ENCODE results near the gene SLC8B1. TPM values are rescaled to one million over a fixed set of nuclear protein-coding genes. Genes with fewer than 3 reads are reported as not detected.

The SLC8B1 gene
- total and polyA plus RNA-seq, 8 donors: 10.5 to 40.1 (median 12.9) TPM

GRCh38 chr12:113271466-113271852 lies 63.5 kb downstream of the SLC8B1 start:
- no peak overlapping the region for H3K4me3 ChIP-seq
- TF ChIP-seq CTCF (IDR thresholded peaks at IDR 0.05): no peak
- peaks cover 16 to 25% of the 10 kb centered on the region in 2 donors for H3K4me1 ChIP-seq
- no peaks in the 10 kb centered on the region for H3K27me3 ChIP-seq
- intact Hi-C loops (cut with DNase I): no loop called here
- no peaks in the 10 kb centered on the region for H3K9me3 ChIP-seq
- H3K36me3 ChIP-seq: peaks cover 0 to 85% of the 10 kb centered on the region in 2 donors
- DNase-seq (no peak), ATAC-seq (peak; percentile 16)
- peak overlapping the region; percentile 57 to 70 for H3K27ac ChIP-seq

DNA sequence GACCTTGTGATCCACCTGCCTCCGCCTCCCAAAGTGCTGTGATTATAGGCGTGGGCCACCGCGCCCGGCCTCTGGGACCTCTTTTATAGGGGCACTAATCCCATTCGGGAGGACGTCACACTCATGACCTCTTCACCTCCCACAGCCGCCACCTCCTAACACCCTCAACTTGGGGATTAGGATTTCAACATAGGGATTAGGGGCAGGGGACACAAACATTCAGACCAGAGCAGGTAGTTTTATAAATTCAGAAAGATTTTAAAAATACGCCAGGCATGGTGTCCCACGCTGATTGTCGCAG lies 64.2 kb downstream of the SLC8B1 start:
- Histone ChIP-seq H3K4me3 (no peak overlapping the region), H3K27me3 (no peaks in the 10 kb centered on the region), H3K36me3 (peaks cover 0 to 89% of the 10 kb centered on the region in 2 donors), H3K4me1 (peaks cover 16 to 25% of the 10 kb centered on the region in 2 donors), H3K27ac (no peak overlapping the region), H3K9me3 (no peaks in the 10 kb centered on the region)
- no peak for DNase-seq
- no peak for ATAC-seq
- intact Hi-C loops (cut with DNase I): no loop called here
- no peak for TF ChIP-seq CTCF (IDR thresholded peaks at IDR 0.05)

- no peaks in the 10 kb centered on the region for H3K27me3 ChIP-seq
- H3K9me3 ChIP-seq: no peaks in the 10 kb centered on the region
- peaks cover 0 to 77% of the 10 kb centered on the region in 2 donors for H3K36me3 ChIP-seq
- no peak overlapping the region for H3K27ac ChIP-seq
- intact Hi-C loops (cut with DNase I): no loop called here
- no peak for TF ChIP-seq CTCF (IDR thresholded peaks at IDR 0.05)
- H3K4me3 ChIP-seq: no peak overlapping the region
- peaks cover 16 to 25% of the 10 kb centered on the region in 2 donors for H3K4me1 ChIP-seq
- ATAC-seq: no peak
- peak in 1 of 4 donors; percentile 26 for DNase-seq
Observed at GRCh38 chr12:113269257-113269943, 65.5 kb downstream of the SLC8B1 start.

DNA sequence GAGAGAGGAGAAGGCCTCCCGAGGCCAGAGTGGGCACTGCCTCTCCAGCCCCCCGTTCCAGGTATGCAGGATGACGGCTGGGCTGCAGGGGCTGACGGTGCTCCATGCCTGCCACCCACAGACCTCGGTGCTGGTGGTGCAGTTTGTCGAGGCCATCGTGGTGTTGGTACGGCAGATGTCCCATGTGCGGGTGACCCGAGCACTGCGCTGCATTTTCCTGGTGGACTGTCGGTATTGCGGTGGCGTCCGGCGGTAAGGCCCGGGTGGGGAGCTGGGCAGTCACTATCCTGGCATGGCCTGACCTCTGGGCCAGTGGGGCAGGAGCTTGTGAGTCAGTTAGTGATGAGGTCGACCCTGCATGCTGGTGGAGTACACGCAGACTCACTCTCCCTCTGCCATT lies 66.3 kb downstream of the SLC8B1 start:
- peaks cover 0 to 72% of the 10 kb centered on the region in 2 donors for H3K36me3 ChIP-seq
- intact Hi-C loops (cut with DNase I): no loop called here
- no peak for ATAC-seq
- H3K4me1 ChIP-seq: peaks cover 16 to 25% of the 10 kb centered on the region in 2 donors
- DNase-seq: peak in 1 of 4 donors; percentile 18
- no peak for TF ChIP-seq CTCF (IDR thresholded peaks at IDR 0.05)
- H3K9me3 ChIP-seq: no peaks in the 10 kb centered on the region
- H3K4me3 ChIP-seq: no peak overlapping the region
- no peaks in the 10 kb centered on the region for H3K27me3 ChIP-seq
- H3K27ac ChIP-seq: no peak overlapping the region

DNA sequence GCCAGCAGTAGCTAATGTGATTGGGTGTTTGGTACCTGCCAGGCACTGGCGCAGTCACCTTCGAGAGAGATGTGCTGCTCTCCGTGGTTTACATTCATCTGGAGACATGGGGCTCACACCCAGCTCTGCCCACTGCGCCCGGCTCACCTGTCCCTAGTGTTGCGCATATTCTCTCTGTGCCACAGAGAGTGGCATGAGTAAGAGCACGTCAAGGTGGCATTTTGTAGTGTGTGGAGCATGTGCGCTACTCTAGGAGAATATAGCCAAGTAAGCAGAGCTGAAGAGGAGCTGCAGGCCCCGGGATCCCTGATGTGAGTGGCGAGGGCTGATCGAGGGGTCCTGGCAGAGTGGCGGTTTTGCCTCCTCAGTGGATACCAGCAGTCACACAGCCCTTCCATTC lies 66.8 kb downstream of the SLC8B1 start:
- Histone ChIP-seq H3K36me3 (peaks cover 0 to 67% of the 10 kb centered on the region in 2 donors), H3K4me3 (no peak overlapping the region), H3K27ac (no peak overlapping the region), H3K4me1 (peaks cover 16 to 24% of the 10 kb centered on the region in 2 donors), H3K9me3 (no peaks in the 10 kb centered on the region), H3K27me3 (no peaks in the 10 kb centered on the region)
- ATAC-seq (no peak), DNase-seq (peak in 1 of 4 donors; percentile 22)
- TF ChIP-seq CTCF (IDR thresholded peaks at IDR 0.05): no peak
- intact Hi-C loops (cut with DNase I): no loop called here

All from left lung (tissue), 10 donors.